A673 (cell line): ENCODE measurements around the gene KIAA0825. TPM values are rescaled to one million over a fixed set of nuclear protein-coding genes. Genes with fewer than 3 reads are reported as not detected.
"Not testable (repeated sequence)": the region's sequence is repeated elsewhere in the genome, so short reads cannot be mapped to it uniquely, and the experiment has no call there.

Experiments used
- BruUV-seq: library from RNA; stranded (reverse); fragments of 400-500 nt; replicated peaks from 2 replicates; lab custom pipeline; 2021; lab: Mats Ljungman, UMichigan
- CTCF ChIA-PET: fragments of 300-600 bp; sonication (Branson Sonifier 250); formaldehyde crosslinking; loops from one replicate; lab custom pipeline; 2022; ENCODE audit warnings: antibody characterized with exemption; lab: Charles Lee
- POLR2A ChIA-PET: fragments of 300-600 bp; sonication (Branson Sonifier 250); formaldehyde crosslinking; loops from one replicate; lab custom pipeline; 2022; ENCODE audit warnings: antibody characterized with exemption; ENCODE audit not compliant: low non-redundant PET; lab: Charles Lee
- DNase-seq: peaks from one replicate; pipeline ENCODE4 v3.0.0-alpha.2; 2015; ENCODE audit warnings: low spot score
- H3K27ac ChIP-seq: fragments of 200-600 bp; sonication (generic); 2 replicates; pipeline ENCODE4 v1.5.1; 2016; ENCODE audit warnings: mixed run types, low read depth, mild to moderate bottlenecking, mixed read lengths, antibody characterized with exemption, low read length; ENCODE audit not compliant: poor library complexity, severe bottlenecking
- H3K27me3 ChIP-seq: fragments of 200-600 bp; sonication (generic); replicated peaks from 2 replicates; pipeline ENCODE4 v1.6.1; 2017; ENCODE audit warnings: mixed run types, low read depth, mild to moderate bottlenecking, mixed read lengths, antibody characterized with exemption, low read length; ENCODE audit not compliant: insufficient read depth, poor library complexity
- H3K36me3 ChIP-seq: fragments of 200-600 bp; sonication (generic); 2 replicates; pipeline ENCODE4 v1.6.1; 2016; ENCODE audit warnings: mixed run types, mild to moderate bottlenecking, mixed read lengths, antibody characterized with exemption, low read length; ENCODE audit not compliant: insufficient read depth, poor library complexity, severe bottlenecking
- H3K4me1 ChIP-seq: fragments of 200-600 bp; sonication (generic); 2 replicates; pipeline ENCODE4 v1.6.1; 2017; ENCODE audit warnings: mixed run types, mild to moderate bottlenecking, mixed read lengths, antibody characterized with exemption, low read length; ENCODE audit not compliant: insufficient read depth, poor library complexity, severe bottlenecking
- H3K4me3 ChIP-seq: fragments of 200-600 bp; sonication (generic); 2 replicates; pipeline ENCODE4 v1.5.1; 2016; ENCODE audit warnings: low read depth, mixed run types, mild to moderate bottlenecking, mixed read lengths, low read length; ENCODE audit not compliant: poor library complexity, severe bottlenecking
- H3K9me3 ChIP-seq: fragments of 200-600 bp; sonication (generic); 2 replicates; pipeline ENCODE4 v1.6.1; 2016; ENCODE audit warnings: mixed run types, low read depth, mild to moderate bottlenecking, mixed read lengths, antibody characterized with exemption, low read length; ENCODE audit not compliant: poor library complexity, severe bottlenecking
- EZH2 ChIP-seq: fragments of 200-600 bp; sonication (generic); IDR thresholded peaks from 2 replicates; pipeline ENCODE4 v1.6.1; 2017; ENCODE audit warnings: borderline replicate concordance, low read depth, mild to moderate bottlenecking, mixed read lengths, antibody characterized with exemption, low read length; ENCODE audit not compliant: poor library complexity, severe bottlenecking
- intact Hi-C: fragments of 100-400 bp; cut with micrococcal nuclease; formaldehyde crosslinking; loops from one replicate; pipeline ENCODE4 v1.10.0; 2022; ENCODE audit not compliant: unreplicated experiment
- total RNA-seq: library from RNA; stranded (reverse); gene quantifications from 2 replicates; pipeline ENCODE4 v1.2.3, GENCODE V29; 2021
- TF ChIP-seq, protein P1 (sequence below): fragments of 300-800, 200-600 bp; sonication (generic); conservative IDR thresholded peaks from 2 replicates; pipeline ENCODE4 v1.5.1; 2017; ENCODE audit warnings: low read depth, mild to moderate bottlenecking, antibody characterized with exemption, low read length, moderate library complexity, mixed read lengths

Gene KIAA0825
- total RNA-seq, 1 experiment from 2014 or later: 1.2 TPM

DNA sequence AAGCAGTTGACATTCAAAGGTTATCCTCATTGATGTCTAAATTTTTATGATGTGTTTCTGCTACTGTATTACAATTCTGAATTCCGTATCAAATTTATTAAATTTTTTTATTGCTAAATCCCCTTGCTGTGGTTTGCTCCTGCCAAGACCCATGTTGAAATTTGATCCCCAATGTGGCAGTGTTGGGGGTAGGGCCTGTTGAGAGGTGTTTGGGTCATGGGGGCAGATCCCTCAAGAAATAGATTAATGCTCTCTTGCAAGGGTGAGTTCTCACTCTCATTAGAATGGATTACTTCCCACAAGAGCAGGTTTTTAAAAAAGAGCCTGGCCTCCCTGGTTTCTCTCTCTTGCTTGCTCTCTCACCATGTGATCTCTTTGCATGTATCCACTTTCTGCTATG, 442.5 kb downstream of the KIAA0825 start:
- Histone ChIP-seq H3K9me3 (no peaks in the 10 kb centered on the region), H3K4me1 (no peaks in the 10 kb centered on the region), H3K27me3 (no peaks in the 10 kb centered on the region), H3K27ac (no peak overlapping the region), H3K36me3 (no peaks in the 10 kb centered on the region), H3K4me3 (no peak overlapping the region)
- intact Hi-C loops: no loop called here
- ChIA-PET CTCF (no interaction called here), POLR2A (no interaction called here)
- TF ChIP-seq, protein P1, sequence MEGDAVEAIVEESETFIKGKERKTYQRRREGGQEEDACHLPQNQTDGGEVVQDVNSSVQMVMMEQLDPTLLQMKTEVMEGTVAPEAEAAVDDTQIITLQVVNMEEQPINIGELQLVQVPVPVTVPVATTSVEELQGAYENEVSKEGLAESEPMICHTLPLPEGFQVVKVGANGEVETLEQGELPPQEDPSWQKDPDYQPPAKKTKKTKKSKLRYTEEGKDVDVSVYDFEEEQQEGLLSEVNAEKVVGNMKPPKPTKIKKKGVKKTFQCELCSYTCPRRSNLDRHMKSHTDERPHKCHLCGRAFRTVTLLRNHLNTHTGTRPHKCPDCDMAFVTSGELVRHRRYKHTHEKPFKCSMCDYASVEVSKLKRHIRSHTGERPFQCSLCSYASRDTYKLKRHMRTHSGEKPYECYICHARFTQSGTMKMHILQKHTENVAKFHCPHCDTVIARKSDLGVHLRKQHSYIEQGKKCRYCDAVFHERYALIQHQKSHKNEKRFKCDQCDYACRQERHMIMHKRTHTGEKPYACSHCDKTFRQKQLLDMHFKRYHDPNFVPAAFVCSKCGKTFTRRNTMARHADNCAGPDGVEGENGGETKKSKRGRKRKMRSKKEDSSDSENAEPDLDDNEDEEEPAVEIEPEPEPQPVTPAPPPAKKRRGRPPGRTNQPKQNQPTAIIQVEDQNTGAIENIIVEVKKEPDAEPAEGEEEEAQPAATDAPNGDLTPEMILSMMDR: no peak
- TF ChIP-seq EZH2: no peak
- no TSS peak for BruUV-seq
- no peak for DNase-seq

DNA sequence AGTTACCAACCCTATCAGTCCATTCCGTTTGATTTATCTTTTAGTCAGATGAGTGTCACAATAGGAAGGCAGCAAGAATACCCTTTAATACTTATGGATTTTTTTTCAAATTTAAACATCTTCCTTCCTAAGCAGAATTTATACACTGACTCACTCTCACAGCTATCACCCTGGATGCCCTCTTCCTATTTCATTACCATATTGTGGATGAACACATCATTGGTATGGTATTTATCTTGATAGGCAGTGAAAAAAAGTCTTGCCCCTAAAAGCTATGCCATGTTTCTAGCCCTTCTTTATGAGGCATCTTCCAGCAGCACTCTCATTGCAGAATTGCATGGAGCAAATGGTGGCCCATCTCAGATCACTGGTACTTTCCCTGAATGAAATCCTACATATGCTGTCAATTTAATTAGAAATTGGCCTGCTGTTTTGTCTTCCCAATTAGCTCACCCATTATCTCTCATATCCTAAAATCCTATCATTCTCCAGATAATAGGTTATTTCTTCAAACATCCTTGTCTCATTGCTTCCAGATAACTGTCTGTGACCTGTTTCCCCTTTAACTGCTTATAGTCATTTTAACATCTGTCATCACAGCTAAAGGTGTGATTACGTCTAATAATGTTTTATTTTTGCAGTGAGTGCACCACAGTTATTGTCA, 443.5 kb downstream of the KIAA0825 start:
- TF ChIP-seq, protein P1: no peak
- no peak for TF ChIP-seq EZH2
- peak; percentile 26 for DNase-seq
- Histone ChIP-seq H3K27me3 (no peaks in the 10 kb centered on the region), H3K9me3 (no peaks in the 10 kb centered on the region), H3K27ac (no peak overlapping the region), H3K36me3 (no peaks in the 10 kb centered on the region), H3K4me1 (no peaks in the 10 kb centered on the region), H3K4me3 (no peak overlapping the region)
- POLR2A ChIA-PET: interaction anchor here (0.6 kb wide), 1 partner anchor 25 kb away, joined by 4 read pairs; no protein-coding TSS in a partner anchor
- BruUV-seq: no TSS peak
- CTCF ChIA-PET: no interaction called here
- intact Hi-C loops: no loop called here

- TF ChIP-seq, protein P1: no peak
- no peak for TF ChIP-seq EZH2
- Histone ChIP-seq H3K27me3 (no peaks in the 10 kb centered on the region), H3K36me3 (no peaks in the 10 kb centered on the region), H3K4me3 (no peak overlapping the region), H3K4me1 (no peaks in the 10 kb centered on the region), H3K27ac (no peak overlapping the region), H3K9me3 (no peaks in the 10 kb centered on the region)
- no peak for DNase-seq
- BruUV-seq: no TSS peak
- intact Hi-C loops: no loop called here
- ChIA-PET CTCF (no interaction called here), POLR2A (no interaction called here)
Observed at GRCh38 chr5:94173100-94173499, 445.3 kb downstream of the KIAA0825 start.

- H3K4me1 ChIP-seq, intact Hi-C loops, POLR2A ChIA-PET, H3K27ac ChIP-seq, H3K36me3 ChIP-seq, CTCF ChIA-PET, BruUV-seq, H3K9me3 ChIP-seq, H3K27me3 ChIP-seq, DNase-seq, H3K4me3 ChIP-seq: not testable (repeated sequence)
Observed at GRCh38 chr5:94171070-94171469, 447.3 kb downstream of the KIAA0825 start.

- H3K27ac ChIP-seq, DNase-seq, POLR2A ChIA-PET, H3K27me3 ChIP-seq, intact Hi-C loops, H3K9me3 ChIP-seq, H3K4me1 ChIP-seq, CTCF ChIA-PET, BruUV-seq, H3K4me3 ChIP-seq, H3K36me3 ChIP-seq: not testable (repeated sequence)
Observed at GRCh38 chr5:94170158-94170557, 448.2 kb downstream of the KIAA0825 start.
